ENCODE measurements around the gene C22orf23. TPM values are rescaled to one million over a fixed set of nuclear protein-coding genes. Genes with fewer than 3 reads are reported as not detected.
"Not testable (repeated sequence)": the region's sequence is repeated elsewhere in the genome, so short reads cannot be mapped to it uniquely, and the experiment has no call there.

The C22orf23 gene
- total RNA-seq, 3 donors from 2014 or later = 0.64 TPM; not detected in 2

- Histone ChIP-seq H3K4me3 (peak overlapping the region; percentile 82 to 99 (median 94)), H3K27ac (no peak overlapping the region), H3K4me1 (peaks cover 0 to 5% of the 10 kb centered on the region in 2 donors), H3K9me3 (no peaks in the 10 kb centered on the region), H3K36me3 (peaks cover 7% of the 10 kb centered on the region), H3K27me3 (no peaks in the 10 kb centered on the region)
- intact Hi-C loops (cut with DNase I; ENCODE audit: low total_unique reads) = no loop called here
- DNase-seq (ENCODE audit: low spot score in 2 of 2) = no peak
- TF ChIP-seq POLR2AphosphoS5 (IDR thresholded peaks at IDR 0.05) = no peak
- TF ChIP-seq POLR2A (IDR thresholded peaks at IDR 0.05) = no peak
- TF ChIP-seq, protein P1, sequence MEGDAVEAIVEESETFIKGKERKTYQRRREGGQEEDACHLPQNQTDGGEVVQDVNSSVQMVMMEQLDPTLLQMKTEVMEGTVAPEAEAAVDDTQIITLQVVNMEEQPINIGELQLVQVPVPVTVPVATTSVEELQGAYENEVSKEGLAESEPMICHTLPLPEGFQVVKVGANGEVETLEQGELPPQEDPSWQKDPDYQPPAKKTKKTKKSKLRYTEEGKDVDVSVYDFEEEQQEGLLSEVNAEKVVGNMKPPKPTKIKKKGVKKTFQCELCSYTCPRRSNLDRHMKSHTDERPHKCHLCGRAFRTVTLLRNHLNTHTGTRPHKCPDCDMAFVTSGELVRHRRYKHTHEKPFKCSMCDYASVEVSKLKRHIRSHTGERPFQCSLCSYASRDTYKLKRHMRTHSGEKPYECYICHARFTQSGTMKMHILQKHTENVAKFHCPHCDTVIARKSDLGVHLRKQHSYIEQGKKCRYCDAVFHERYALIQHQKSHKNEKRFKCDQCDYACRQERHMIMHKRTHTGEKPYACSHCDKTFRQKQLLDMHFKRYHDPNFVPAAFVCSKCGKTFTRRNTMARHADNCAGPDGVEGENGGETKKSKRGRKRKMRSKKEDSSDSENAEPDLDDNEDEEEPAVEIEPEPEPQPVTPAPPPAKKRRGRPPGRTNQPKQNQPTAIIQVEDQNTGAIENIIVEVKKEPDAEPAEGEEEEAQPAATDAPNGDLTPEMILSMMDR (IDR thresholded peaks at IDR 0.05) = no peak
These were observed 1.3 kb upstream of the C22orf23 start for GRCh38 chr22:37954686-37955085.

DNA sequence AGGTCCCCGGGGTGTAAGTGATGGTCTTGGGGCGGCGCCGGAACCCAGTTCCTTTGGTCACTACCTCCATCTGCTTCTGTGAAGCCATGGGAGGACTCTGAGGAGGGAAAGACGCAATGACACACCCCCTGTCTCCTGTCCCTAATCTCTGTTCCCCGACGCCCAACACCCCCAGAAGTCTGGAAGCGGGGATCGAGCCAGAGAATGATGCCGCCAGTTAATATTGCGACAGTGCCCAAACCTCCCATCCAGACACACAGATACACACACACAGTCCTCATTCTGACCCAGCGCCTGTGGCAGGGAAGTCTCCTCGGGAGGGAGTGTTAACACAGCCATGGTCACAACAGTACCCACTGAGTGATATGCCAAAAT is 352 bp downstream of the C22orf23 start:
- no peak for DNase-seq (ENCODE audit: low spot score in 2 of 2)
- TF ChIP-seq, protein P1 (IDR thresholded peaks at IDR 0.05) = no peak
- TF ChIP-seq POLR2A (IDR thresholded peaks at IDR 0.05) (no peak), POLR2AphosphoS5 (IDR thresholded peaks at IDR 0.05) (no peak)
- intact Hi-C loops (cut with DNase I; ENCODE audit: low total_unique reads) = no loop called here
- Histone ChIP-seq H3K36me3 (peaks cover 7% of the 10 kb centered on the region), H3K27me3 (no peaks in the 10 kb centered on the region), H3K27ac (peak overlapping the region; percentile 78 to 88), H3K4me1 (peaks cover 0 to 5% of the 10 kb centered on the region in 2 donors), H3K4me3 (peak overlapping the region; percentile 82 to 99 (median 94)), H3K9me3 (no peaks in the 10 kb centered on the region)

DNA sequence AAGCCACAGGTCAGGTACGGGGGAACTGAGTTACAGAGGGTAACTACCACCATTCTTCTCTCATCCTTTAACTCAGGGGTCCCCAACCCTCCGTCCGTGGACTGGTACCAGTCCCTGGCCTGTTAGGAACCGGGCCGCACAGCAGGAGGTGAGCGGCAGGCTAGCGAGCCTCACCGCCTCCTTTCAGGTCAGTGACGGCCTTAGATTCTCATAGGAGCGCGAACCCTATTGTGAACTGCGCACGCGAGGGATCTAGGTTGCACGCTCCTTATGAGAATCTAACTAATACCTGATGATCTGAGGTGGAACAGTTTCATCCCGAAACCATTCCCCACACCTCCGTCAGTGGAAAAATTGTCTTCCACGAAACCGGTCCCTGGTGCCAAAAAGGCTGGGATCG is 772 bp downstream of the C22orf23 start:
- H3K9me3 ChIP-seq; DNase-seq (ENCODE audit: low spot score in 2 of 2); H3K27me3 ChIP-seq; H3K4me1 ChIP-seq; H3K36me3 ChIP-seq; intact Hi-C loops (cut with DNase I; ENCODE audit: low total_unique reads): not testable (repeated sequence)
- Histone ChIP-seq H3K27ac (peak overlapping the region in 1 of 2 donors; percentile 78), H3K4me3 (peak overlapping the region; percentile 82 to 99 (median 94))

- DNase-seq (ENCODE audit: low spot score in 2 of 2) = no peak
These were observed 2.1 kb downstream of the C22orf23 start for GRCh38 chr22:37951305-37951704.

DNA sequence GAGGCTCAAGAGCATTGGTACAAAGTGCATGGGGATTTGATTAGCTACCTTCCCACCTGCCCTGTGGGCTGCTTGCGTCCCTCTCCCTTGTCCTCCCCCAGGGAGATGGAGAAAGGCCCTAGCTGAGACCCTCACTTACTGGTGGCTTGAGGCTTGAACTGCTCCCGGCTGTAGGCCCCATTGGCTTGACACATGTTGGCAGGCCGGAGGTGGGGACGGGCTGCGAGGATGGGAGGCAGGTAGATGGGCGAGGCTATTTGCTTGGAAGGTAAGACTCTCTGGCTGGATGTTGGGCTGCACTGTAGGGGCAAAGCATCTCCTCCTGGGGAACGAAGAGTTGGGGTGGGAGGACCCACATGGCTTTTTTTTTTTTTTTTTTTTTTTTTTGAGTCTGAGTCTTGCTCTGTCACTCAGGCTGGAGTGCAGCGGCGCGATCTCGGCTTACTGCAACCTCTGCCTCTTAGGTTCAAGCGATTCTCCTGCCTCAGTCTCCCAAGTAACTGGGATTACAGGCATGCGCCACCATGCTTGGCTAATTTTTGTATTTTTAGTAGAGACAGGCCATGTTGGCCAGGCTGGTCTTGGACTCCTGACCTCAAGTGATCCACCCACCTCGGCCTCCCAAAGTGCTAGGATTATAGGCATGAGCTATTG is 6.1 kb downstream of the C22orf23 start:
- not testable (repeated sequence) for DNase-seq (ENCODE audit: low spot score in 2 of 2); H3K4me3 ChIP-seq

More at GRCh38 chr22:37951305-37951704, 2.1 kb downstream of the C22orf23 start:
- no peak overlapping the region for H3K4me3 ChIP-seq
- TF ChIP-seq, protein P1 (IDR thresholded peaks at IDR 0.05) = no peak
- TF ChIP-seq POLR2AphosphoS5 (IDR thresholded peaks at IDR 0.05) = no peak
- no peak for TF ChIP-seq POLR2A (IDR thresholded peaks at IDR 0.05)
- H3K36me3 ChIP-seq = no peaks in the 10 kb centered on the region
- peaks cover 0 to 5% of the 10 kb centered on the region in 2 donors for H3K4me1 ChIP-seq
- no peaks in the 10 kb centered on the region for H3K9me3 ChIP-seq
- no peaks in the 10 kb centered on the region for H3K27me3 ChIP-seq
- intact Hi-C loops (cut with DNase I; ENCODE audit: low total_unique reads) = no loop called here
- H3K27ac ChIP-seq = no peak overlapping the region

DNA sequence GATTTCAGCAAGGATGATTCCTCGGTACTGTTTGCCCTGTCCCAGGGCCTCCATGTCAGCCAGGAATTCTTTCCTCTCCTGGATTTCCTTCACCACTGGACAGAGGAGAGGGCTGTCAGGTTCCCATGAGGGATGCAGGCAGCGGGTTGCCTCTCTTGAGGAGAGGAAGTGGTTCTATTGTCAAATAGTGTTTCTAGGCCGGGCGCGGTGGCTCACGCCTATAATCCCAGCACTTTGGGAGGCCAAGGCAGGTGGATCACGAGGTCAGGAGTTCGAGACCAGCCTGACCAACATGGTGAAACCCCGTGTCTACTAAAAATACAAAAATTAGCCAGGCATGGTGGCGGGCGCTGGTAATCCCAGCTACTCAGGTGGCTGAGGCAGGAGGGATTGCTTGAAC is 9.0 kb downstream of the C22orf23 start:
- H3K9me3 ChIP-seq; DNase-seq (ENCODE audit: low spot score in 2 of 2); H3K27me3 ChIP-seq; H3K4me3 ChIP-seq; H3K27ac ChIP-seq; H3K36me3 ChIP-seq; intact Hi-C loops (cut with DNase I; ENCODE audit: low total_unique reads); H3K4me1 ChIP-seq: not testable (repeated sequence)

More for the DNA sequence above, 6.1 kb downstream of the C22orf23 start:
- H3K4me1 ChIP-seq; H3K9me3 ChIP-seq; intact Hi-C loops (cut with DNase I; ENCODE audit: low total_unique reads); H3K27ac ChIP-seq; H3K27me3 ChIP-seq; H3K36me3 ChIP-seq: not testable (repeated sequence)

GRCh38 chr22:37943825-37944198 is 9.6 kb downstream of the C22orf23 start:
- Histone ChIP-seq H3K4me1 (no peaks in the 10 kb centered on the region), H3K36me3 (peaks cover 5% of the 10 kb centered on the region), H3K9me3 (no peaks in the 10 kb centered on the region), H3K4me3 (no peak overlapping the region), H3K27ac (no peak overlapping the region), H3K27me3 (no peaks in the 10 kb centered on the region)
- TF ChIP-seq POLR2AphosphoS5 (IDR thresholded peaks at IDR 0.05) (no peak), POLR2A (IDR thresholded peaks at IDR 0.05) (no peak)
- TF ChIP-seq, protein P1 (IDR thresholded peaks at IDR 0.05) = no peak
- no peak for DNase-seq (ENCODE audit: low spot score in 2 of 2)
- intact Hi-C loops (cut with DNase I; ENCODE audit: low total_unique reads) = no loop called here

Measured in breast epithelium (tissue), 4 donors.